Uterine smooth muscle cell (primary cell): ENCODE results near the gene ZNF135. TPM values are rescaled to one million over a fixed set of nuclear protein-coding genes. Genes with fewer than 3 reads are reported as not detected.

Experiments
- total RNA-seq: library from RNA; depleted of rRNA; stranded (reverse); fragments of >200 nt; gene quantifications from 2 replicates; pipeline ENCODE4 v1.2.3, GENCODE V29; 2014

Gene ZNF135
- 4.2 and 6.2 TPM in 2 replicates for total RNA-seq

DNA sequence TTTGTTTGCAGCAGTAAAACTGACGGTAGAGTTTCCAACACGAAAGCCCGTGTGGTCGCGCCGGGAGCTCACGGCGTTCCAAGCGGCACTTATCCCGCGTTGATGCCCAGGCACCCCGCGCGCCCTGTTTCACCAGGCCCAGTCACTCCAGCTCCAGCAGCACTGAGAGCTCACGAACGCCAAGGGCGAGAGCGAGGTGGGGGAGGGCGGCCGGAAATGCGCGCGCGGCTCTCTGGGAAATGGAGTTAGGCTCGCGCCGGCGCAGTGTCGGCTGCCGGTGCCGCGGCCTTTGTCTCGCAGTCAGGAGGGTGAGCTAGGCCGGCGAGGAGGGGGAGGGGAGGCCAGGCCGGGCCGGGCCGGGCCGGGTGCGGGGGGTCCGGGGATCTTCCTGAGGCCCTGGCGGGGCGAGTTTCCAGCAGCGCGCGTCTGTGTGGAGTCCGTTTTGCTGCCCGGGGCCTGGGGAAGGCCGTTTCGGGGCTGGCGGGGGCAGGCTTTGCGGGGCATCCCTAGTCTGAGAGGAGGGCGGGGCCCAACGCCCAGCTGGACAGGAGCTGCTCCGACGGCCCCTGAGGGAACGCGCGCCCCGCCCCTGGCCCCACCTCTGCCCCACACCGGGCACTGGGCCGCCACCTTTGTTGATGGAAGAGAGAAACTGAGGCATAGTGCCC is at the start of gene ZNF135:
ZNF135 (plus strand) TSS at position 280 of the 668 bp plus-strand sequence. CDS start 721 bp downstream, outside the sequence.

DNA sequence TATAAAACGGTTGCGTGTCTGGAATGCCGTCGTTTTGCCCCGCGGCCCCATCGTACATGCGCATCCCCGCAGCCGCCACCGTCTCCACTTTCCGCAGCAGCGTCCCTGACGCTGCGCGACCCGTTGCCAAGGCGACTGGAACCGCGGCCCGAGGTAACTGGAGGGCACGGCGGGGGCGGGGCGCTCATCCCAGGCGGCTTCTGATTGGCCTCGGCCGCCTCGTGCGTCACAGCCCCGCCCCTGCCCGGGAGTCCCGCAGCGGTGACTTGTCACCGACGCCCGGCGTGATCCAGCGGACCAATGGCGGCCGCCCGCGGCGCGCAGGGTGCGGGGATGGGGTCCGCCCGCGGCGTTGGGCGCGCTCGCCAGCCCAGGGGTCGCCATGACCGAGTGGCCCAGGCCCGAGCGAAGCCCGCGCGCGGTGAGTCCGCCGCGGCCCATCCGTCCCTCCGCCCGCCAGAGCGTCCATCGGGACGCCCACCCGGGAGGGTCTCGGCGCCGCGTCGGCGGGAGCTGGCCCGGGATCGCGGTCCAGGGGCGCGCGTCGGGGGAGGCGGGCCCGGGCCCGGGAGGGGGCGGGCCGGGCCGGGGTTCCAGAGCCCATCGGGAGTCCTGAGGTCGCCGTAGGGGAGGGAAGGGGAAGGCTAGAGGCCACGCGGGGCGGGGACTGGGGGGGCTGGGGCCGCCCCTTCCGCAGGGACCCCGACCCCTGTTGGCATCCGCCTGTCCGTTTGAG is 25.2 kb upstream of the ZNF135 start, which contains the start of gene ZSCAN1:
ZSCAN1 (plus strand) TSS at position 285 of the 736 bp plus-strand sequence. CDS start 3,812 bp downstream, outside the sequence.

GRCh38 chr19:58097781-58098681 is 38.9 kb downstream of the ZNF135 start, which contains the start of gene ZSCAN18:
ZSCAN18 (minus strand) TSS chr19:58098231; CDS start chr19:58090267, 7,964 bp downstream.

Other genes starting within 250 kb of the ZNF135 start
- gene ZNF552, start 244.4 kb upstream of the ZNF135 start, total RNA-seq: 7.7 and 9.6 TPM in 2 replicates
- 20.5 and 29.8 TPM in 2 replicates for gene ZNF587B, start 229.0 kb upstream of the ZNF135 start, total RNA-seq
- gene ZNF587, start 209.4 kb upstream of the ZNF135 start, total RNA-seq: 31.8 and 36.2 TPM in 2 replicates
- 6.5 and 7.0 TPM in 2 replicates for gene ZNF814, start 170.2 kb upstream of the ZNF135 start, total RNA-seq
- gene ZNF417, start 142.7 kb upstream of the ZNF135 start, total RNA-seq: 17.3 and 25.7 TPM in 2 replicates
- 6.5 and 8.4 TPM in 2 replicates for gene ZNF418, start 123.9 kb upstream of the ZNF135 start, total RNA-seq
- gene ZNF256, start 111.6 kb upstream of the ZNF135 start, total RNA-seq: 3.6 and 5.6 TPM in 2 replicates
- not detected in 2 replicates for gene C19orf18, start 84.7 kb upstream of the ZNF135 start, total RNA-seq
- gene ZNF606, start 56.5 kb upstream of the ZNF135 start, total RNA-seq: 11.6 and 18.1 TPM in 2 replicates
- gene ZSCAN1, start 25.3 kb upstream of the ZNF135 start, total RNA-seq: not detected in 2 replicates
- 20.7 and 54.7 TPM in 2 replicates for gene ZSCAN18, start 38.9 kb downstream of the ZNF135 start, total RNA-seq
- 14.8 and 18.4 TPM in 2 replicates for gene ZNF329, start 91.5 kb downstream of the ZNF135 start, total RNA-seq
- gene ZNF274, start 123.8 kb downstream of the ZNF135 start, total RNA-seq: 24.4 and 27.0 TPM in 2 replicates
- gene ZNF544, start 169.6 kb downstream of the ZNF135 start, total RNA-seq: 37.5 and 44.8 TPM in 2 replicates
- 3.4 and 4.2 TPM in 2 replicates for gene ZNF8, start 219.7 kb downstream of the ZNF135 start, total RNA-seq
- gene ERVK3-1, start 246.1 kb downstream of the ZNF135 start, total RNA-seq: 32.6 and 37.5 TPM in 2 replicates